Neutrophil (primary cell): ENCODE data around the gene DMD.

ENCODE experiments used
- H3K27ac ChIP-seq: fragments of 200-600 bp; sonication (generic); 2 replicates; pipeline ENCODE4 v1.5.1; 2016; ENCODE audit warnings: mild to moderate bottlenecking, moderate library complexity
- H3K27me3 ChIP-seq: fragments of 200-600 bp; sonication (generic); 2 replicates; pipeline ENCODE4 v1.6.0; 2016; ENCODE audit warnings: mild to moderate bottlenecking
- H3K36me3 ChIP-seq: fragments of 200-600 bp; sonication (generic); 2 replicates; pipeline ENCODE4 v1.5.1; 2017
- H3K4me1 ChIP-seq, 2 experiments: fragments of 200-600 bp in 1 of 2; sonication (generic) in 1 of 2; 1 replicate in 1 of 2; 2 replicates in 1 of 2; pipeline versions ENCODE4 v1.5.1 to v1.6.1; 2013 to 2016; ENCODE audit warnings: low read depth in 1 of 2, low read length in 1 of 2, mild to moderate bottlenecking in 1 of 2, moderate library complexity in 1 of 2; ENCODE audit not compliant: control insufficient read depth in 1 of 2, insufficient read depth in 1 of 2
- H3K4me3 ChIP-seq, 2 experiments: fragments of 200-600 bp in 1 of 2; sonication (generic) in 1 of 2; 1 replicate in 1 of 2; 2 replicates in 1 of 2; pipeline ENCODE4 v1.5.1; 2013 to 2016; ENCODE audit warnings: low read depth in 1 of 2, low read length in 1 of 2, mild to moderate bottlenecking in 1 of 2, moderate library complexity in 1 of 2
- H3K9me3 ChIP-seq: fragments of 200-600 bp; sonication (generic); 2 replicates; pipeline ENCODE4 v1.5.1; 2016
- CTCF ChIP-seq: fragments of 200-600 bp; sonication (generic); IDR thresholded peaks from 2 replicates; pipeline ENCODE4 v1.5.1; 2016; ENCODE audit warnings: antibody characterized with exemption

Gene DMD

GRCh38 chrX:31807165-31807564, 1404.2 kb downstream of the DMD start:
- Histone ChIP-seq H3K36me3 (no peaks in the 10 kb centered on the region), H3K27ac (no peak overlapping the region), H3K4me1 (no peaks in the 10 kb centered on the region), H3K9me3 (no peaks in the 10 kb centered on the region), H3K4me3 (no peak overlapping the region), H3K27me3 (no peaks in the 10 kb centered on the region)
- TF ChIP-seq CTCF: no peak

DNA sequence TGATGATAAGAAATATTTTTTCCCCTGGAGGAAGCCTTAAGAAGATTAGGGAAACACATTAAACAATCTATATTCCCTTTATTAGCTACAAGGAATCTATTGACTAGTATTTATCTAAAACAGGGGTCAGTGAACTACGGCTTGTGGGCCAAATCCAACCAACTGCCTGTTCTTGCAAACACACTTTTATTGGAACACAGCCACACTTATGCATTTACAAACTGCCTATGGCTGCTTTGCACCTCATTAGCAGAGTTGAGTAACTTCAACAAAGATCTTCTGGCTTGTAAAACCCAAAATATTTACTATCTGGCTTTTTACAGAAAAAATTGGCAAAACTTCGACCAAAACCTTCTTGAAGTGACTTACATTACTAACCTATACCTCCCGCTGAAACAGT, 1405.6 kb downstream of the DMD start:
- no peak for TF ChIP-seq CTCF
- no peaks in the 10 kb centered on the region for H3K27me3 ChIP-seq
- H3K4me3 ChIP-seq: no peak overlapping the region
- H3K9me3 ChIP-seq: no peaks in the 10 kb centered on the region
- H3K4me1 ChIP-seq: no peaks in the 10 kb centered on the region
- H3K27ac ChIP-seq: no peak overlapping the region
- H3K36me3 ChIP-seq: no peaks in the 10 kb centered on the region

DNA sequence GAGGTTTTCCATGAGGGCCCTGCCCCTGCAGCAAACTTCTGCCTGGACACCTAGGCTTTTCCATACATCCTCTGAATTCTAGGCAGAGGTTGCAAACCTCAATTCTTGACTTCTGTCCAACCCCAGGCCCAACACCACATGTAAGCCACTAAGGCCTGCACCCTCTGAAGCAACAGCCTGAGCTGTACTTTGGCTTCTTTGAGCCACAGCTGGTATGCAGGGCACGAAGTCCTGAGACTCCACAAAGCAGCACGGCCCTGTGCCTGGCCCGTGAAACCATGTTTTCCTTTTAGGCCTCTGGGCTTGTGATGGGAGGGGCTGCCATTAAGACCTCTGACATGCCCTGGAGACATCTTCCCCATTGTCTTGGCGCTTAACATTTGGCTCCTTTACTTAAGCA, 1411.1 kb downstream of the DMD start:
- Histone ChIP-seq H3K9me3 (no peaks in the 10 kb centered on the region), H3K4me1 (no peaks in the 10 kb centered on the region), H3K27me3 (no peaks in the 10 kb centered on the region), H3K4me3 (no peak overlapping the region), H3K36me3 (no peaks in the 10 kb centered on the region), H3K27ac (no peak overlapping the region)
- no peak for TF ChIP-seq CTCF

GRCh38 chrX:31796624-31797023, 1414.7 kb downstream of the DMD start:
- H3K4me1 ChIP-seq: no peaks in the 10 kb centered on the region
- no peak overlapping the region for H3K4me3 ChIP-seq
- no peaks in the 10 kb centered on the region for H3K9me3 ChIP-seq
- H3K27ac ChIP-seq: no peak overlapping the region
- no peaks in the 10 kb centered on the region for H3K36me3 ChIP-seq
- H3K27me3 ChIP-seq: no peaks in the 10 kb centered on the region
- no peak for TF ChIP-seq CTCF

GRCh38 chrX:31747411-31747810, 1463.9 kb downstream of the DMD start:
- Histone ChIP-seq H3K9me3 (no peaks in the 10 kb centered on the region), H3K27ac (no peak overlapping the region), H3K36me3 (no peaks in the 10 kb centered on the region), H3K4me3 (no peak overlapping the region), H3K27me3 (no peaks in the 10 kb centered on the region), H3K4me1 (no peaks in the 10 kb centered on the region)
- TF ChIP-seq CTCF: no peak

DNA sequence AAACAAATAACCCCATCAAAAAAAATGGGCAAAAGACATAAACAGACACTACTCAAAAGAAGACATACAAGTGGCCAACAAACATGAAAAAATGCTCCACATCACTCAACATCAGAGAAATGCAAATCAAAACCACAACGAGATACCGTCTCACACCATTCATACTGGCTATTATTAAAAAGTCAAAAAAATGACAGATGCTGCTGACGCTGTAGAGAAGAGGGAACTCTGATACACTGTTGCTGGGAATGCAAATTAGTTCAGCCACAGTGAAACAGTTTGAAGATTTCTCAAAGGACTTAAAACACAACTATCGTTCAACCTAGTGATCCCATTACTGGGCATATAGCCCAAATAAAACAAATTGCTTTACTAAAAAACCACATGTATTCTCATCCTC, 1468.3 kb downstream of the DMD start:
- Histone ChIP-seq H3K27ac (no peak overlapping the region), H3K4me3 (no peak overlapping the region), H3K4me1 (no peaks in the 10 kb centered on the region), H3K27me3 (no peaks in the 10 kb centered on the region), H3K9me3 (no peaks in the 10 kb centered on the region), H3K36me3 (no peaks in the 10 kb centered on the region)
- TF ChIP-seq CTCF: no peak
